ENCODE data around the gene FBXL13.
"Not testable (repeated sequence)": the region's sequence is repeated elsewhere in the genome, so short reads cannot be mapped to it uniquely, and the experiment has no call there.

Gene FBXL13

GRCh38 chr7:103020876-103021275 is 53.7 kb downstream of the FBXL13 start:
- not testable (repeated sequence) for H3K9ac ChIP-seq (ENCODE audit: low read length); H3K4me3 ChIP-seq (ENCODE audit: low read depth in 1 of 2, low read length in 2 of 2); H3K27ac ChIP-seq (ENCODE audit: low read depth, low read length); H3K36me3 ChIP-seq (ENCODE audit: insufficient read depth, low read length); H3K9me3 ChIP-seq (ENCODE audit: low read length); H3K4me1 ChIP-seq (ENCODE audit: insufficient read depth, low read length); H3K27me3 ChIP-seq (ENCODE audit: control insufficient read depth in 1 of 2, insufficient read depth in 2 of 2, low read length in 2 of 2)

- not testable (repeated sequence) for H3K27me3 ChIP-seq (ENCODE audit: control insufficient read depth in 1 of 2, insufficient read depth in 2 of 2, low read length in 2 of 2); H3K9me3 ChIP-seq (ENCODE audit: low read length); H3K9ac ChIP-seq (ENCODE audit: low read length); H3K36me3 ChIP-seq (ENCODE audit: insufficient read depth, low read length); H3K27ac ChIP-seq (ENCODE audit: low read depth, low read length); H3K4me1 ChIP-seq (ENCODE audit: insufficient read depth, low read length); H3K4me3 ChIP-seq (ENCODE audit: low read depth in 1 of 2, low read length in 2 of 2)
These were observed 56.3 kb downstream of the FBXL13 start for GRCh38 chr7:103018295-103018694.

- Histone ChIP-seq H3K9ac (ENCODE audit: low read length) (no peak overlapping the region), H3K36me3 (ENCODE audit: insufficient read depth, low read length) (no peaks in the 10 kb centered on the region), H3K27me3 (ENCODE audit: control insufficient read depth in 1 of 2, insufficient read depth in 2 of 2, low read length in 2 of 2) (no peaks in the 10 kb centered on the region), H3K4me1 (ENCODE audit: insufficient read depth, low read length) (no peaks in the 10 kb centered on the region), H3K9me3 (ENCODE audit: low read length) (no peaks in the 10 kb centered on the region), H3K4me3 (ENCODE audit: low read depth in 1 of 2, low read length in 2 of 2) (no peak overlapping the region), H3K27ac (ENCODE audit: low read depth, low read length) (no peak overlapping the region)
These were observed 62.9 kb downstream of the FBXL13 start for GRCh38 chr7:103011650-103012049.

GRCh38 chr7:103010211-103010610 is 64.4 kb downstream of the FBXL13 start:
- no peak overlapping the region for H3K27ac ChIP-seq (ENCODE audit: low read depth, low read length)
- H3K9ac ChIP-seq (ENCODE audit: low read length): no peak overlapping the region
- H3K4me1 ChIP-seq (ENCODE audit: insufficient read depth, low read length): no peaks in the 10 kb centered on the region
- no peaks in the 10 kb centered on the region for H3K27me3 ChIP-seq (ENCODE audit: control insufficient read depth in 1 of 2, insufficient read depth in 2 of 2, low read length in 2 of 2)
- H3K9me3 ChIP-seq (ENCODE audit: low read length): no peaks in the 10 kb centered on the region
- no peaks in the 10 kb centered on the region for H3K36me3 ChIP-seq (ENCODE audit: insufficient read depth, low read length)
- H3K4me3 ChIP-seq (ENCODE audit: low read depth in 1 of 2, low read length in 2 of 2): no peak overlapping the region

- no peaks in the 10 kb centered on the region for H3K4me1 ChIP-seq (ENCODE audit: insufficient read depth, low read length)
- H3K27me3 ChIP-seq (ENCODE audit: control insufficient read depth in 1 of 2, insufficient read depth in 2 of 2, low read length in 2 of 2): no peaks in the 10 kb centered on the region
- H3K9ac ChIP-seq (ENCODE audit: low read length): no peak overlapping the region
- H3K36me3 ChIP-seq (ENCODE audit: insufficient read depth, low read length): no peaks in the 10 kb centered on the region
- H3K9me3 ChIP-seq (ENCODE audit: low read length): no peaks in the 10 kb centered on the region
- no peak overlapping the region for H3K27ac ChIP-seq (ENCODE audit: low read depth, low read length)
- H3K4me3 ChIP-seq (ENCODE audit: low read depth in 1 of 2, low read length in 2 of 2): no peak overlapping the region
These were observed 65.0 kb downstream of the FBXL13 start for GRCh38 chr7:103009466-103010185.

- no peak overlapping the region for H3K27ac ChIP-seq (ENCODE audit: low read depth, low read length)
- no peaks in the 10 kb centered on the region for H3K36me3 ChIP-seq (ENCODE audit: insufficient read depth, low read length)
- H3K4me3 ChIP-seq (ENCODE audit: low read depth in 1 of 2, low read length in 2 of 2): no peak overlapping the region
- no peak overlapping the region for H3K9ac ChIP-seq (ENCODE audit: low read length)
- H3K4me1 ChIP-seq (ENCODE audit: insufficient read depth, low read length): no peaks in the 10 kb centered on the region
- no peaks in the 10 kb centered on the region for H3K27me3 ChIP-seq (ENCODE audit: control insufficient read depth in 1 of 2, insufficient read depth in 2 of 2, low read length in 2 of 2)
- H3K9me3 ChIP-seq (ENCODE audit: low read length): no peaks in the 10 kb centered on the region
These were observed 71.6 kb downstream of the FBXL13 start for GRCh38 chr7:103003004-103003403.

GRCh38 chr7:103001210-103001609 is 73.4 kb downstream of the FBXL13 start:
- no peak overlapping the region for H3K4me3 ChIP-seq (ENCODE audit: low read depth in 1 of 2, low read length in 2 of 2)
- H3K27ac ChIP-seq (ENCODE audit: low read depth, low read length): no peak overlapping the region
- no peaks in the 10 kb centered on the region for H3K4me1 ChIP-seq (ENCODE audit: insufficient read depth, low read length)
- H3K36me3 ChIP-seq (ENCODE audit: insufficient read depth, low read length): no peaks in the 10 kb centered on the region
- H3K9me3 ChIP-seq (ENCODE audit: low read length): no peaks in the 10 kb centered on the region
- H3K27me3 ChIP-seq (ENCODE audit: control insufficient read depth in 1 of 2, insufficient read depth in 2 of 2, low read length in 2 of 2): no peaks in the 10 kb centered on the region
- no peak overlapping the region for H3K9ac ChIP-seq (ENCODE audit: low read length)

GRCh38 chr7:102996957-102997356 is 77.6 kb downstream of the FBXL13 start:
- Histone ChIP-seq H3K9ac (ENCODE audit: low read length) (no peak overlapping the region), H3K4me3 (ENCODE audit: low read depth in 1 of 2, low read length in 2 of 2) (no peak overlapping the region), H3K9me3 (ENCODE audit: low read length) (no peaks in the 10 kb centered on the region), H3K4me1 (ENCODE audit: insufficient read depth, low read length) (peaks cover 18% of the 10 kb centered on the region), H3K27me3 (ENCODE audit: control insufficient read depth in 1 of 2, insufficient read depth in 2 of 2, low read length in 2 of 2) (no peaks in the 10 kb centered on the region), H3K36me3 (ENCODE audit: insufficient read depth, low read length) (no peaks in the 10 kb centered on the region), H3K27ac (ENCODE audit: low read depth, low read length) (no peak overlapping the region)

- H3K27me3 ChIP-seq (ENCODE audit: control insufficient read depth in 1 of 2, insufficient read depth in 2 of 2, low read length in 2 of 2): not testable (repeated sequence)
These were observed 79.0 kb downstream of the FBXL13 start for GRCh38 chr7:102995609-102996008.

GRCh38 chr7:102994567-102994966 is 80.0 kb downstream of the FBXL13 start:
- Histone ChIP-seq H3K9ac (ENCODE audit: low read length) (no peak overlapping the region), H3K27ac (ENCODE audit: low read depth, low read length) (no peak overlapping the region), H3K36me3 (ENCODE audit: insufficient read depth, low read length) (no peaks in the 10 kb centered on the region), H3K27me3 (ENCODE audit: control insufficient read depth in 1 of 2, insufficient read depth in 2 of 2, low read length in 2 of 2) (no peaks in the 10 kb centered on the region), H3K4me3 (ENCODE audit: low read depth in 1 of 2, low read length in 2 of 2) (no peak overlapping the region), H3K9me3 (ENCODE audit: low read length) (no peaks in the 10 kb centered on the region), H3K4me1 (ENCODE audit: insufficient read depth, low read length) (peaks cover 32% of the 10 kb centered on the region)

More at GRCh38 chr7:102995609-102996008, 79.0 kb downstream of the FBXL13 start:
- not testable (repeated sequence) for H3K9ac ChIP-seq (ENCODE audit: low read length); H3K36me3 ChIP-seq (ENCODE audit: insufficient read depth, low read length); H3K27ac ChIP-seq (ENCODE audit: low read depth, low read length); H3K9me3 ChIP-seq (ENCODE audit: low read length); H3K4me3 ChIP-seq (ENCODE audit: low read depth in 1 of 2, low read length in 2 of 2)
- peaks cover 31% of the 10 kb centered on the region for H3K4me1 ChIP-seq (ENCODE audit: insufficient read depth, low read length)

GRCh38 chr7:102993718-102994029 is 80.9 kb downstream of the FBXL13 start:
- Histone ChIP-seq H3K4me3 (ENCODE audit: low read depth in 1 of 2, low read length in 2 of 2) (no peak overlapping the region), H3K27ac (ENCODE audit: low read depth, low read length) (no peak overlapping the region), H3K9ac (ENCODE audit: low read length) (no peak overlapping the region), H3K4me1 (ENCODE audit: insufficient read depth, low read length) (peaks cover 32% of the 10 kb centered on the region), H3K27me3 (ENCODE audit: control insufficient read depth in 1 of 2, insufficient read depth in 2 of 2, low read length in 2 of 2) (no peaks in the 10 kb centered on the region), H3K36me3 (ENCODE audit: insufficient read depth, low read length) (no peaks in the 10 kb centered on the region), H3K9me3 (ENCODE audit: low read length) (no peaks in the 10 kb centered on the region)

- Histone ChIP-seq H3K27ac (ENCODE audit: low read depth, low read length) (peak overlapping the region; percentile 54), H3K36me3 (ENCODE audit: insufficient read depth, low read length) (no peaks in the 10 kb centered on the region), H3K4me1 (ENCODE audit: insufficient read depth, low read length) (peaks cover 32% of the 10 kb centered on the region), H3K9me3 (ENCODE audit: low read length) (no peaks in the 10 kb centered on the region), H3K27me3 (ENCODE audit: control insufficient read depth in 1 of 2, insufficient read depth in 2 of 2, low read length in 2 of 2) (no peaks in the 10 kb centered on the region), H3K4me3 (ENCODE audit: low read depth in 1 of 2, low read length in 2 of 2) (peak overlapping the region in 1 of 2 donors; percentile 5), H3K9ac (ENCODE audit: low read length) (no peak overlapping the region)
These were observed 81.5 kb downstream of the FBXL13 start for GRCh38 chr7:102992938-102993717.

All from muscle layer of colon (tissue), 2 donors.